DLD1 (cell line): Measurements from ENCODE around the gene PTPN3.

Source experiments
- in situ Hi-C: cut with HindIII; loops from 2 replicates; pipeline ENCODE4 v1.10.0; 2017; ENCODE audit warnings: low sequenced_read_pairs

PTPN3 gene

DNA sequence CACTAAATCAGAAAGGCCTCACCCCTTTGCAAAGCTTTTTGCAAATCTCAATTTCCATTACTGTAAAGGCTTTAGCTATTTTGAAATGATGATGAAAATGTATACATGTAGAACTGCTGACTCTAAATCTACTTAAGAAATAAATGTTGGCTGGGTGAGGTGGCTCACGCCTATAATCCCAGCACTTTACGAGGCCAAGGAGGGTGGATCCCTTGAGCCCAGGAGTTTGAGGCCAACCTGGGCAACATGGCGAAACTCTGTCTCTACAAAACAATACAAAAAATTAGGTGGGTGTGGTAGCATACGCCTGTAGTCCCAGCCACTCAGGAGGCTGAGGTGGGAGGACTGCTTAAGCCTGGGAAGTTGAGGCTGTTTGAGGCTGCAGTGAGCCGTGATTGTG, 64.6 kb downstream of the PTPN3 start:
- in situ Hi-C loops, result no loop called here

GRCh38 chr9:109430231-109430630, 67.9 kb downstream of the PTPN3 start:
- in situ Hi-C loops, result no loop called here

GRCh38 chr9:109428854-109429253, 69.3 kb downstream of the PTPN3 start:
- in situ Hi-C loops, result no loop called here

DNA sequence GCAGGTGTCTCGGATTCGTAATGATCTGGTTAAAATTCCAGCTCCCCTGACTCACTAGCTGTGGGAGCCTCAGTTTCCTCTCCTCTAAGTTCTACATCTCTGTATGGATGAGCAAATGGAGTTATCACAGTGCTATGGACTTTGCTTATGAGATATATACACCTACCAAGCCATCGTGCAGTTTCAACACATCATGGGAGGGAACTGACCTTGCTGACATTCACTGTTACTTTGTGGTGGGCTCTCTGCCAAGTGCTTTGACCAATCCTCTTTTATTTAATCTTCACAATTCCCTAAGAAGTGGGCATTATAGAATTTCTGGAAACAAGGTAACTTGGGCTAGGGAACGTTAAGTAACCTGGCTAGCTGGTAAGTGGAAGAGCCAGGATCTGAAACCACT, 70.2 kb downstream of the PTPN3 start:
- in situ Hi-C loops, result no loop called here

GRCh38 chr9:109426626-109427402, 71.3 kb downstream of the PTPN3 start:
- in situ Hi-C loops, result no loop called here

DNA sequence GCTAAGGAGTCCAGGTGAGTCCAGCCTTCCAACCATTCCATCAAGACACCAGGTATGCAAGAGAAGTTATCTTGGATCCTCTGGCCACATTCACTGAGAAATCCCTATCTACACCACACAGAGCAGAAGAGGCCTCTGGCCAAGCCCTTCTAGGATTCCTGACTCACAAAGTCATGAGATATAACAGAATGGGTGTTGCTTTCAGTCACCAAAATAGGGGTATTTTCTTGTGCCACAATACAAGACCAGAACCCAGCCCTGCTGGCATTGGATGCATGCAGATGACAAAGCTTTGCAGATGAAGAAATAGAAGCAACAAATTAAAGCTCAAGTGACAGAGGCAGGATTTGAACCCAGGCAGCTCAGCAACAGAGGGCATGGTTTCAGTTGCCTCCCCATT, 73.5 kb downstream of the PTPN3 start:
- in situ Hi-C loops, result no loop called here

DNA sequence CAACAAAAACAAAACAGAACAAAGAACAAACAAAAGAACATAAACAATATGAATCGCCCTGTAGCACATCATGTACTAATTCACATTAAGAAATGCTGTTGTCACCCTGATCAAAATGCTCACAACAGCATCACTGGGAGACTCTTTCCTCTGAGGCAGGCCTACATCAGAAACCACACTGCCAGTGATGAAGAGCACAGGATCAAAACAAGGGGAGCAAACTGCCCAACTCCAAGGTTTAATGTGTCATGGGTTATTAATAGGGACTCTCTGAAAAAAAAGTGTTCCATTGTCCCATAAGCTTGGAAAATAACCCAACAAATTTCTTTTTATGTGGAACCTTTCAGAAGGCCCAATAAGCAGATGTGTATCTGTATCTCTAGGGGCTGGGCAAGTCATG, 74.2 kb downstream of the PTPN3 start:
- in situ Hi-C loops, result no loop called here

- in situ Hi-C loops, result no loop called here
These were observed 75.5 kb downstream of the PTPN3 start for GRCh38 chr9:109422641-109423040.

DNA sequence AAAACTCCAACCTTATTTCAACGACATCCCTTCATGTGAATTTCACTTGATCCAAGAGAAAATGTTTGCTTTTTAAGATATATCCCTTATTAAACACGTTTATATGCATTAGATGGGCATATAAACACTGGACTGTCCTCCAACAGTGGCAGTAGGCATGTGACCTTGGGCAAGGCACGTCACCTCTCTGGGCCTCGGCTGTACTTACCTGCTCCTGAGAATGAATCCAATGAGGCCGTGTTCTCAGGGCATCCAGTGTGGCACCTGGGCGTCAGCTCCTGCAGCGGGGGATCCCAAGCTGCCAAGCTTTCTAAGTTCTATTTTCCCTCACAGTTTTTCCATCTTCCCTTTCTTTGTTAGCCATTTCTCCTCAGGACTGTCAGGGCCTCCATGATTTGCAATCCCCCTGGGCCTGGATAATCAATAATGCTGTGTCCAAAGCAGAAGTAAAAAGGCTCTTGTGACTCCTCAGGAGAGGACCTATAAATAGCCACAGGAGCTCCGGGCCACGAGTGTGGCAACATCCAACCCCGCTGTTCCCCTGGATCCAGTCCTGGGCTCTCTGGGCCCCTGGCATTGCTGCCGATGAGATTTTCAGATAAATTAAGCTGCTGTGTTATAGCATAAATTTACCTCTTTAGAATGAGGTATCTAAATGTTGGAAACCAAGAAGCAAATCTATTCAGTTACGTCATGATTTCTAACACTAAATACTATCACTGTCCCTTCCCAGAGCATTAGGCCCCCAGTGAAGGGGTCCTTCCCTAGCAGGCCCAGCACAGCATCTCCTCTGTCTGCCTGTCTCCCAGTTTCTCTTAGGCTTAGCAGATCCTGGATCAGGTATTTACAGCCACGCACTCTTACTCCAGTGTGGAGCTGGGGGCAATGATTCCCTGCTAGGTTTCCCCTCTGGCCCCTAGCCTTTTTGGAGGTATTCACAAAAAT, 76.8 kb downstream of the PTPN3 start:
- in situ Hi-C loops, result no loop called here

DNA sequence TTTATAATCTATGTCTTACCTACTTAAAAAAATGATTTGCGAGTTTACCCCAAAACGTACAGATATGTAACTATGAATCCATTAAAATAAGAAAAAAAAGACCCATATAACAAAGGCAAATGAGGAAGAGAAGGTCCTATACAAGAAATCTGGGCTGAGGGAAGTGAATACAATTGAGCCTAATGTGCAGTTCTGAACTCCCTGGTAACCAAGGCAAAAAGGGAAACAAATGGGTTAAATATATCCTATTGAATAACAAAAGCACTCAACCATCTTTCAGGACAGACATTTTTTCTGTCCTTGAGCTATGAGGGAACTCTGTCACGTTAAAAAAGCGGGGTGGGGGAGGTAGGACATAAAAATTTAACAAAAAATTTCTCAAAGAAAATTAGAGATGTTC, 78.6 kb downstream of the PTPN3 start:
- in situ Hi-C loops, result no loop called here

GRCh38 chr9:109418827-109419226, 79.3 kb downstream of the PTPN3 start:
- in situ Hi-C loops, result no loop called here

DNA sequence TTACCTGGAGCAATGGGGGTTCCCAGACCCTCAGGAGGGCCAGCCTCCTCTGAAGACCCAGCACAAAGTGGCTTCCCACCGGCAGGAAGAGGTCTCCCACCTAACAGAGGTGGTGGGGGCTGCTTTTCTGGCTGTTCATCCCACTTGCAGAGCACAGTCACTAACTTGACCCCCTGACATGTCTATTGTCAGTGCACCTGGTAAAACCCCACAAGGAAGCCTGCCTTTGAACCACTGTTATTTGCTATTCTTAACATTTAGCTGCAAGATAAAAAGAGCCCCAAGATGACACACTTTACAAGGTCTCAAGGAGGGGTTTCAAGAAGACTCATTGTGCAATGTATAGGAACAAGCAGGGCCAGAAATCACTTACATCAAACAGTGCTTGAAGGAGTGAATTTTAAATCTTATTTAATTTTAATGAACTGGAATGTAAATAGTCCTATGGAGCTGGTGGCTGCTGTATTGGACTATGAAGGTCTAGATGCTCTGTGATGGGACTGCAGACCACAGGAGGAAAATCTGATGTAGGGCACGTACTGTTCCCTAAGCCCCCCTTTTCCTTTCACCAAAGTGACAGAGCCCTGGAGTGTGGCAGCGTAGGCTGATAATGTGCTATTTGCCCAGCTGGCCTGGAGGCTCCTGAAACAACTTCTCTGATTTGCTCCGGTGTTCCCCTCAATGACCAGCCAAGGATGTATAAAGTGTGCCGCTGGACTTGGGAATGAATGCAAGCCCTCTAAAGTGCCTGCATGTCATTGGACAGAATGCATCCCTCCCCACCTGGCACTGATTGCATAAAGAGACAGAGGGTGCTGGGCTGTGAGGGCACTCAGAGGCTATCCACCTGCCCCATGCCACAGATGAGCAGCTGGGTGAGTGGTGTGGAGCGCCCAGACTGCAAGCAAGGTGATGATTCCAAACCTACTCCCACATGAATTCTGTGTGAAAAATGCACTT, 80.2 kb downstream of the PTPN3 start:
- in situ Hi-C loops, result no loop called here

GRCh38 chr9:109417054-109417453, 81.1 kb downstream of the PTPN3 start:
- in situ Hi-C loops, result no loop called here

GRCh38 chr9:109416135-109416706, 81.9 kb downstream of the PTPN3 start:
- in situ Hi-C loops, result no loop called here

- in situ Hi-C loops, result no loop called here
These were observed 83.9 kb downstream of the PTPN3 start for GRCh38 chr9:109414125-109414785.

DNA sequence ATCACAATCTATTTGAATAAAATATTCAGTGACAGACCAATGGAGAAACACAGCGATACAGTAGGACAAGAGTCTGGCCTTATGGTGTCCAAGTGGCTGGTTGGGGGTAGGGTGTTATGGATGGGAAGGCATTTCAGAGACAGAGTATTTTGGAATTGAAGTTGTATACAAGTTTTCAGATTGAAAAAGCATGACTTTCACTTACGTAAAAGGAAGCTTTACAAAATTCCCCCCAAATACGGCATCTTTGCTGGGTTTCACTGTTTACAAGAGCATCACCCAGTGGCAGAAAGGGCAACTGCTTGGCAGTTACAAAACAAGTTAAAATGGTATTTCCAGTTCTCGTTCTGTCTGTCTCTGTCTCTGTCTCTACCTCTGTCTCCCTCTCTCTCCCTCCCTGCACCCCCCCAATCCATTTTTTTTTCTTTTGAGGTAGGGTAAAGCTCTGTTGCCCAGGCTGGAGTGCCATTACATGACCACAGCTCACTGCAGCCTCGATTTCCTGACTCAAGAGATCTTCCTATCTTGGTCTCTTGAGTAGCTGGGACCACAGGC, 86.2 kb downstream of the PTPN3 start:
- in situ Hi-C loops, result no loop called here

DNA sequence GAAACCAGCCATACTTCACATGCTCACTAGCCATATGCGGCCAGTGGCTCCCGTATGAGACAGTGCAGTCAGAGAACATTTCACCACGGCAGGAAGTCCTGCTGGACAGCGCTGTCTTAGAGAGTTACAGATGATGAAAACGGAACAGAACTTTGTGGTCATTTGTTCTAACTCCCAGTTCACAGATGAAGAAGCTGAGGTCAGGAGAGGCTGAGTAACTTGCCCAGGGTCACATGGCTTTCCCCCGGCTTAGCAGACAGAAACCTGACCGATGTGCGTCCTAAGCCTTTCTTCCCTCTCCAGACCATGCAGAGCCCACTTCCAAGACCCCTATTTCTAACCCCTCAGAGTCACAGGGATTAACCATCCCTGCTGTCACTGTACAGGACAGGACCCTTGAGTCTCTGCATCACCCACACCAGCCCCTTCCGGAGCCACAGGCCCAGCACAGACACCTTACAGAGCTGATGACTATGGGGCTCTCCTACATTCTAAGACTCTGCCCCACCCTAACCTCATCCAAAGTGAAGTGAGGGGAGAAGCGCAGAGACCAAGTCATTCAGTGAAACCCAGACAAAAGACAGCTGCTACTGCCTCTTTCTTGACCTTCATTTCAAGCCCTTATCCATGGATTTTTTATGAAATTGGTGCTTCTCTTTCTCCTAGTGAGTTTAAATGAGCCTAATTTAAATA, 86.9 kb downstream of the PTPN3 start:
- in situ Hi-C loops, result no loop called here

- in situ Hi-C loops, result loop anchor here (10.0 kb wide), 1 partner anchor 75 kb away; no protein-coding TSS in a partner anchor
These were observed 88.2 kb downstream of the PTPN3 start for GRCh38 chr9:109409773-109410397.
